ENCODE measurements around the gene OR6M1.

DNA sequence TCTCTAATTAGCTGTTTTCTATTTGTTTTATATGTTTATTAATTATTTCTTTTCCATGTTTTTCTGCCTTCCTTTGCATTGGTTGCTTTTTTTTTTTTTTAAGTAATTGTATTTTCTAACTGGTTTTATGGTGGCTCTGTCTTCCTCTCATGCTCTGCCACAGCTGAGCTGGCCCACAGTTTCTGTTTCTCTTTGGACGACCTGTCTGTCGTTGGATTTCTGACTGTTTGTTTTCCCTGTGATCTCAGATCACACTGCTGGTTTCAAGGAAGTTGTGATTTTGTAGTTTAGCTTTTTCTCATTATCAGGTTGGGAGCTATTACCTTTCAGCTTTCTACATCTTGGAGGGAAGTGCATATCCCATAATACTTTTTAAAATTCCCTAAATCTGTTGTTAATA, 15.9 kb upstream of the OR6M1 start:
- TF ChIP-seq, protein P1, sequence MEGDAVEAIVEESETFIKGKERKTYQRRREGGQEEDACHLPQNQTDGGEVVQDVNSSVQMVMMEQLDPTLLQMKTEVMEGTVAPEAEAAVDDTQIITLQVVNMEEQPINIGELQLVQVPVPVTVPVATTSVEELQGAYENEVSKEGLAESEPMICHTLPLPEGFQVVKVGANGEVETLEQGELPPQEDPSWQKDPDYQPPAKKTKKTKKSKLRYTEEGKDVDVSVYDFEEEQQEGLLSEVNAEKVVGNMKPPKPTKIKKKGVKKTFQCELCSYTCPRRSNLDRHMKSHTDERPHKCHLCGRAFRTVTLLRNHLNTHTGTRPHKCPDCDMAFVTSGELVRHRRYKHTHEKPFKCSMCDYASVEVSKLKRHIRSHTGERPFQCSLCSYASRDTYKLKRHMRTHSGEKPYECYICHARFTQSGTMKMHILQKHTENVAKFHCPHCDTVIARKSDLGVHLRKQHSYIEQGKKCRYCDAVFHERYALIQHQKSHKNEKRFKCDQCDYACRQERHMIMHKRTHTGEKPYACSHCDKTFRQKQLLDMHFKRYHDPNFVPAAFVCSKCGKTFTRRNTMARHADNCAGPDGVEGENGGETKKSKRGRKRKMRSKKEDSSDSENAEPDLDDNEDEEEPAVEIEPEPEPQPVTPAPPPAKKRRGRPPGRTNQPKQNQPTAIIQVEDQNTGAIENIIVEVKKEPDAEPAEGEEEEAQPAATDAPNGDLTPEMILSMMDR (conservative IDR thresholded peaks at IDR 0.05), result no peak
- no peak for TF ChIP-seq EZH2 (IDR thresholded peaks at IDR 0.05; ENCODE audit: low read depth)
